Breast epithelium (tissue), 3 donors: ENCODE data around the gene TOP1.

Experiments used
- POLR2A ChIP-seq: fragments of 450-650 bp; IDR thresholded peaks from one replicate; pipeline ENCODE4 v1.6.1; 2016; ENCODE audit warnings: antibody characterized with exemption, mild to moderate bottlenecking, moderate library complexity
- POLR2AphosphoS5 ChIP-seq, 3 donors: sonication (generic); formaldehyde crosslinking; IDR thresholded peaks; one replicate each; pipeline ENCODE4 v1.6.1; 2017; ENCODE audit warnings: antibody characterized with exemption in 3 of 3
- TF ChIP-seq, protein P1 (sequence below), 3 donors: fragments of 450-650 bp; IDR thresholded peaks; one replicate each; pipeline ENCODE4 v1.5.1; 2016 to 2017; ENCODE audit warnings: antibody characterized with exemption in 3 of 3, mild to moderate bottlenecking in 3 of 3, moderate library complexity in 3 of 3

DNA sequence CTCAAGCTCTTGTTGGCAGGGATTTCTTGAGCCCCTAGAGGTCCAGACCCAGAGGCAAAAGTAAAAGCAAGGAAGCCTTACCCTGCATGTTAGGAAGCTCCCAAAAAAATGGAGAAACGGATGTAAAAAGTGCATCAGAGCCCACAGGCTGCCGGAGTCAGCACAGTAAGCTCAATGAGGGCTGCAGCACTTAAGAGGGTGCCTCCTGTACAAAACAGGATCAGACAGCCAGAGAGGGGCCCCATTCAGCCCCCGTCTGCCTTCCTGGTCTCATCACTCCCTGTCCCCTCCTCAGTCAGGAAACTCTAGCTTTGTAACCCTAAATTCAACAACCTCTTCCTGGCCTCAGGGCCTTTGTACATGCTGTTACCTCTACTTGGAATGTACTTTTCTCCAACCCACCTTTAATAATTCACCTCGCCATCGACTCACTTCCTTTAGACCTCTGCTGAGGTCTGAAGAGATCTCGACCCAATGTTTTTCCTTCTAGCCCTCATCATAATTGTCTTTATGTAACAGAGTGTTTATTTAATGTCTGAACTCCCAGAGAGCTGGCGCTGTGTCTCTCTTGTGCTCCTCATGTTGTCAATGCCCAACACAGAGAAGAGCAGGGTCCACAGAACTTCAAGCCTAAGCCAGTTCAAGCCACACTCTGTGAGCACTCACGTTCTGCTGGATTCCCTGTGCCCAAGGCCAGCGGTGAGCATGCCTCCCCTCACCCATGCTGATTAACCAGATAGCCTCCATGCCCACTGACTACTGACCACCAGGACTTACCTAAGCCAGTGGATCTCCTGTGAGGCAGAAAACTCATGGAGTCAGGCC lies 106.0 kb downstream of the TOP1 start:
- TF ChIP-seq, protein P1, sequence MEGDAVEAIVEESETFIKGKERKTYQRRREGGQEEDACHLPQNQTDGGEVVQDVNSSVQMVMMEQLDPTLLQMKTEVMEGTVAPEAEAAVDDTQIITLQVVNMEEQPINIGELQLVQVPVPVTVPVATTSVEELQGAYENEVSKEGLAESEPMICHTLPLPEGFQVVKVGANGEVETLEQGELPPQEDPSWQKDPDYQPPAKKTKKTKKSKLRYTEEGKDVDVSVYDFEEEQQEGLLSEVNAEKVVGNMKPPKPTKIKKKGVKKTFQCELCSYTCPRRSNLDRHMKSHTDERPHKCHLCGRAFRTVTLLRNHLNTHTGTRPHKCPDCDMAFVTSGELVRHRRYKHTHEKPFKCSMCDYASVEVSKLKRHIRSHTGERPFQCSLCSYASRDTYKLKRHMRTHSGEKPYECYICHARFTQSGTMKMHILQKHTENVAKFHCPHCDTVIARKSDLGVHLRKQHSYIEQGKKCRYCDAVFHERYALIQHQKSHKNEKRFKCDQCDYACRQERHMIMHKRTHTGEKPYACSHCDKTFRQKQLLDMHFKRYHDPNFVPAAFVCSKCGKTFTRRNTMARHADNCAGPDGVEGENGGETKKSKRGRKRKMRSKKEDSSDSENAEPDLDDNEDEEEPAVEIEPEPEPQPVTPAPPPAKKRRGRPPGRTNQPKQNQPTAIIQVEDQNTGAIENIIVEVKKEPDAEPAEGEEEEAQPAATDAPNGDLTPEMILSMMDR (IDR thresholded peaks at IDR 0.05), result no peak
- TF ChIP-seq POLR2A (no peak), POLR2AphosphoS5 (IDR thresholded peaks at IDR 0.05) (no peak)
